ENCODE measurements around the gene PDSS2.
"Not testable (repeated sequence)": the region's sequence is repeated elsewhere in the genome, so short reads cannot be mapped to it uniquely, and the experiment has no call there.

The PDSS2 gene

DNA sequence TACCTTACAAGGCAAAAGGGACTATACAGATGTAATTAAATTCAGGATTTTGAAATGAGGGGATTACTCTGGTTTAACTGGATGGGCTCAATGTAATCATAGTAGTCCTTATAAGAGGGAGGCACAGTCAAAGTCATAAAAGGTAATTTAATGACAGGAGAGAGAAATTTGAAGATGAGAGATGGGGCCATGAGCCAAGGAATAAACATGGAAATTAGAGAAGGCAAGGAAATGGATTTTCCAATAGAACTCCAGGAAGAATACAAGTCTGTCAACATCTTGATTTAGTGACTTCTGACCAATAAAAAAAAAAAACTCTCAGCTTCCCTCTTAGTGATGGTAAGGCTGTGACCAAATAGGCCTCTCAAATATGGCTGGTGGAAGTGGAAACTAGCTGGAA, 242.1 kb downstream of the PDSS2 start:
- DNase-seq (ENCODE audit: low read depth in 2 of 2), result no peak

DNA sequence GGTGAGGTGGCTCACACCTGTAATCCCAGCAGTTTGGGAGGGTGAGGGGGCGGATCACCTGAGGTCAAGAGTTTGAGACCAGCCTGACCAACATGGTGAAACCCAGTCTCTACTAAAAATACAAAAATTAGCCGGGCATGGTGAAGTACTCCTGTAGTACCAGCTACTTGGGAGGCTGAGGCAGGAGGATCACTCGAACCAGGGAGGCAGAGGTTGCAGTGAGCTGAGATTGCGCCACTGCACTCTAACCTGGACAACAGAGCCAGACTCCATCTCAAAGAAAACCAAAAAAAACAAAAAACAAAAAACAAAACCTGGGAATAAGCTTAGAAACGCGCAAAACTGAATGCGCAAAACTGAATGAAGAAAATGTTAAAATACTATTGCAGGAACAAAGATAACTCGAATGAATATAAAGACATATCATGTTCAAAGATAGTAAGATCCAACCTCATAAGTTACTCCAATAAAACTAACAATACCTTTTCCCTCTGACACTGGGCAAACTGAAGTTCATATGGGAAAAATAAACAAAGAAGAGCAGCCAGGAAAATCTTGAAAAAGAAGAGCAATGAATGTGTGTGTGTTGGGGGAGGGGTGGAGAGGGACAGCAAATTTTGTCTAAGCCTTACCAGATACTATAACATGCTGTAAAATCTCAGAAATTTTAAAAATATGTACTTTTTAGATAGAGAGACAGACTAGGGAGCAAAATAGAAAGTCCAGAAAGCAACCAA, 243.0 kb downstream of the PDSS2 start:
- no peak for DNase-seq (ENCODE audit: low read depth in 2 of 2)

DNA sequence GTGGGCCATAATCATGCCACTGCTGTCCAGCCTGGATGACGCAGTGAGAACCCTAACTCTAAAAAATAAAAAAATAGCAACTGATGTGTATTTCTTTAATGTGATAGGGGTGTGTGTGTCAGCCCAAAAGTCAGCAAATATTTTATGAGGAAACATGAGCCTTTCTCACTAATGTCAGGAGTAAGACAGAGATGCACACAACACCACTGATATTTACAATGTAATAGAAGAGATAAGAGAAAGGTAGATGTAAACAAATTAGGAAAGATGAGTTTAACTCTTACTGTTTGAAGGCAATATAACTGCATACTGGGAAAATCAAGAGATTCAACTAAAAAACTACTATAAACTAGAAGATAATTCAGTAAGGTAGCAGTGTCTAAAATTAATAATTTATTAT, 244.0 kb downstream of the PDSS2 start:
- no peak for DNase-seq (ENCODE audit: low read depth in 2 of 2)

DNA sequence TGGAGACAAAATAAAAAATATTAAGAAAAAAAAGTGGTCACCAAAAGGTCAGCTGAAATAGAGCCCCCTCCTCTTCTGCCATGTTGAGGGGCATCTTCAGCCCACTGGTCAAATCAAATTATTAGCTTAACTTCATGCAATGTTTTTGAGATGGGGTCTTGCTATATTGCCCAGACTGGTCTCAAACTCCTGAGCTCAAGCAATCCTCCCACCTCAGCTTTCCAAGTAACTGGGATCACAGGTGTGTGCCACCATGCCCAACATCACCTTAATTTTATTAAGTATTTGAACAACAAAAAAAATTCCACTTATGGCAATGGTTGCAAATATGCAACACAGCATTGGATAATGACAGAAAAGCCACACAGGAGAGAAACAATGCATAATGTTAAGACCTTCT, 244.7 kb downstream of the PDSS2 start:
- DNase-seq (ENCODE audit: low read depth in 2 of 2), result no peak

DNA sequence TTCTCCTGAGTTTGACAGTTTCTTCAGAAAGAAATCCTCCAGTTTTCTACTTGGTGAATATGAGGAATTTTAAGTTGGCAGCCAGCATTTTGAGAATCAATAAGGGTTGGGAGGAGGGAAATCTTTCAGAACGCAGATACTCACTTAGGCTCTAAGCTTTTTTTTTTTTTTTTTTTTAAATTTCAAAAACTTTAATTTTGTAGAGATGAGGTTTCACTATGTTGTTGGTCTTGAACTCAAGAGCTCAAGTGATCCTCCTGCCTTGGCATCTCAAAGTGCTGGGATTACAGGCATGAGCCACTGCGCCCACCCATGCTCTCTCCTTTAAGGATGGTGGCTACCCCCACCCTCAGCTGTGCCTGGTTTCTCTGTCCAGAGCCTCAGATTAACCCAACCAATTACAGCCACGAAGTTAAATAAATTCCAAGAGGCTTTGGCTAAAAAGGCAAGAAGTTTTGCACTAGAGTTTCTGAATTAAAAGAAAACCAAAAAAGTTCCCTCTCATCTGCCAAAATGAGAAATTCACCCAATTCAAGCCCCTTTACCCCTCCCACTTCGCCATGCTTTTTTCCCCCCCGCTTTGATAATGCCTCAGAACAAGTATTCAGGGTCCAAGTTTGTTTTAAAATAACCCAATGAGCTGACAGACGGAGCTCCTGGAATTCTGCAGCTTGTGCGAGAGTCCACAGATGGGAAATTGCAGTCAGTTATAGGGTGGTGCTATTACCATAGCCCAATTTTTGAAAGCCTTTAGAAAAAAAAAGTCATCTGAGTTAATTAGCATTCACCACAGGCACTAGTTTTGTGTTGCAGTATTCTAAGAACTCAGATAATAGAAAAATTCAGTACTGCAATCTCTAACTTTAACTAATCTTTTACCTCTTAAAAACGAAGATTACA, 249.7 kb downstream of the PDSS2 start:
- no peak for DNase-seq (ENCODE audit: low read depth in 2 of 2)

DNA sequence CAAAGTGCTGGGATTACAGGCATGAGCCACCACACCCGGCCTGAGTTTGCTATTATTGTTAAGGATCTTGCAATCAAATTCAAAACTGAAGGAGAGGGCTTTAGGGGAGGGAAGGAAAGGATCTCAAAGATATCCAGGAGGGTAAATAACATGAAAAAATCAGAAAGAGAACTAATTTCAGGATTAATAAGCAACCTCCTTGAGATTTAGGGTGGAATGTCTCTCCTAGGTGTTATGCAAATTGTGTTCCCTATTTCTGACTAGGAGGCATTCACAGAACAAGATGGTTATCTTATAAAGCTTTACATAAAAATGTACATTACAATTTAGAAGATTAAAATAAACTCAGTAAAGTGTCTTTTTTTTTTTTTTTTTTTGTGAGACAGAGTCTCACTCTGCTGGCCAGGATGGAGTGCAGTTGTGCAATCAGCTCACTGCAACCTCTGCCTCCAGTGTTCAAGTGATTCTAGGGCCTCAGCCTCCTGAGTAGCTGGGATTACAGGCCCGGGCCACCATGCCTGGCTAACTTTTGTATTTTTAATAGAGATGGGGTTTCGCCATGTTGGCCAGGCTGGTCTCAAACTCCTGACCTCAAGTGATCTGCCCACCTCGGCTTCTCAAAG, 252.0 kb downstream of the PDSS2 start:
- DNase-seq (ENCODE audit: low read depth in 2 of 2), result no peak

DNA sequence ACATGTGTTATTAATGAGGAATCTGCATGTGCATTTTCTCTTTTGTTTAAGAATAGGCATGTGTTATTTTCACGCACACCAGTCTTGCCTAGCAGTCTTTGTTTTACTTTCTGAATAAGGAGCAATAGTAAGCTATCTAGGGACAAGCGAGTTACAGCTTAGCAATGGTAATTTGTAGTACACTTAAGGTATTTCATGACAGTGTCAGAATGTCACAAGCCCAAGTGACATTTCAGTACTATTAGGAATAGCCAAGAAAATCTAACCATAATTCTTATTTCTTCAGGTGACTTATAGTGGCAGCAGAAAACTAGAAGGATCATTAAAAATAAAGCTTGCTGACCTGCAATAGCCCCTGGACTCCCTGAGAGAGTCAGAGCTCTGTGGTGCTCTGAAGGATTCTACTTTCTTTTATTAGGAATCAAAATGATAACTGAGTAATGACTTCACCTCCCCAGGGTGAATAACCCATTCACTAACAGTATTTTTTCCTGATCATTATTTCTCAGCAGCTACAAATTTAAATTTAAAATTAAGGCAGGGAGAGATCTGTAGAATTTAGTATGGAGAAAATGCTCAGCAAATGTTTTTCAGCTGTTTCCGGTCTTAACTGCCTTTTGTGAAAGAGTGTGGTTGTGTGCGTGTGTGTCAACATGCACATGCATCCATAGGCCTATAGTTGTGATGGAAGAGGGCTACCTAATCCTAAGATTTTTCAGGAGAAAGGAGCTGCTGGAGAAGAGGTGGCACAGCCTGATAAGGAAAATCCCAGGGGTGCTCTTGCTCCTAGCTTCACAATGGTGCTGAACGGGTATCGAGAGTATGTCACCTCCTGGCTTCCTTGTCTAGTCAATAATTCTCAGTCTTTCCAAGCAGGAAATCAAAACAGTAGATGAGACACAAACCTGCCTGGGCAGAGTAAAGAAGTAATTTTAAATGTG, 254.0 kb downstream of the PDSS2 start:
- DNase-seq (ENCODE audit: low read depth in 2 of 2), result no peak

DNA sequence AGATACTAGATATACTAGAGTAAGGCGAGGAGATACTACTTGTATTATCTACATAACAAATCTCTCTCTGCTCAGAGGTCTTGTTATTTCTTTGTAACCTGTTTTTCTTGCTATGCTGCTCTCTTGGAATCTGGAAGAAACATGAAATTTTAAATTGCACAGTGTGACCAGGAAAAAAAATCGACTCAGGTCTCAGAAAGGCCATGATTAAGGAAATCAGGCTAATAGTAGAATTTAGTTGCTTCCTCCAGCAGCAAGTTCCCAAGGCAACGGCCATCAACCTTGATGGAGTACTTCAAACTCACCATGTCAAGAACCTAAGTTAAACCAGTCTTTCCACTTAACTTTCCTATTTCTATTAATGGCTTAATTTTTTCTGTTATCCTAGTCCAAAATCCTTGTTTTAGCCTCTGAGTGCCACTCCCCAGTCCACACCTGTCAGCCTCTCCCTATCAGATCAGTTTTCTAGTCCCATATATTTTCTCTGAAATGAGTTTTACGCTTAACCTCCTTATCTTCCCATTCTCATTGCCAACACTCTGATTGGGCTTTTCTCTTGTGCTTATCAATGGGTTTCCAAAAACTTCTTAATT, 256.4 kb downstream of the PDSS2 start:
- DNase-seq (ENCODE audit: low read depth in 2 of 2), result no peak

DNA sequence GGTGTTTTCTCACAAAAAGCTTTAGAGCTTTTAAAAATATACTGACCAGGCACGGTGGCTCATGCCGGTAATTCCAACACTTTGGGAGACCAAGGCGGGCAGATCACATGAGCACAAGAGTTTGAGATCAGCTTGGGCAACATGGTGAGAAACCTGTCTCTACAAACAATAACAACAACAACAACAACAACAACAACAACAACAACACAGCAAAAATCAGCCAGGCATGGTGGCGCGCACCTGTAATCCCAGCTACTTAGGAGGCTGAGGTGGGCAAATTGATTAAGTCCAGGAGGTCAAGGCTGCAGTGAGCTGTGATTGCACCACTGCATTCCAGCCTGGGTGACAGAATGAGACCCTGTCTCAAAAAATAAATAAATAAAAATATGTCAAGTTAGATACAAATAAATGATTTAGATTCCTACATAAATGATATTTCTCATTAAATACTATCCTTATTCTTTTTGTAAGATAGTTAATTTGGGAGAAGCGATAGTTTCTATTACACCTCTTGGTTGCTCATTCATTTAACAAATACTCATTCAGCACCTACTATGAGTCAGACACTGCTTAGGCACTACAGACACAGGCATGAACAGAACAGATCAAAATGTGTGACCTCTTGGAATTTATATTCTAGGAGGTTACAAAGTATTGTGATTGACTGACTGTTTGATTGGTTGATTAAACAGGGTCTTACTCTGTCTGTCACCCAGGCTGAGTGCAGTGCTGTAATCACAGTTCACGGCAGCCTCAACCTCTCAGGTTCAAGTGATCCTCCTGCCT, 260.5 kb downstream of the PDSS2 start:
- no peak for DNase-seq (ENCODE audit: low read depth in 2 of 2)

DNA sequence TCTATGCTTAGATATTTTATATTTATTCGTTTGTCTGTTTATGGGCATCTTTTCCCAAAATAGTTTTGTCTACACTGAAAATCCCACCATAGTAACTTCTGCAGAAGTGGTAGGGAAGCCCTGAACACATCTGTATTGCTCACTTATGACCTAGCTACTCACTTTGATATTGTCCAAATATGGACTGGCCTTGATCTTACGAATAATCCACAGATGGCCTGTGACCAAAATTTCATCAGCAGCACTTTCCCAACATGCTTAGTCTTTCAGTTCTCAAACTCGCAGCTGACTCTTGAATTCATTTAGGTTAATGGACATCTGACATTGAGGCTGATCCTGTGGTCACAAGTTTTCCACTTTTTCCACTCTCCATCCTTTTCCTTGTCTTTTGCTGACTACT, 263.2 kb downstream of the PDSS2 start:
- DNase-seq (ENCODE audit: low read depth in 2 of 2), result no peak

DNA sequence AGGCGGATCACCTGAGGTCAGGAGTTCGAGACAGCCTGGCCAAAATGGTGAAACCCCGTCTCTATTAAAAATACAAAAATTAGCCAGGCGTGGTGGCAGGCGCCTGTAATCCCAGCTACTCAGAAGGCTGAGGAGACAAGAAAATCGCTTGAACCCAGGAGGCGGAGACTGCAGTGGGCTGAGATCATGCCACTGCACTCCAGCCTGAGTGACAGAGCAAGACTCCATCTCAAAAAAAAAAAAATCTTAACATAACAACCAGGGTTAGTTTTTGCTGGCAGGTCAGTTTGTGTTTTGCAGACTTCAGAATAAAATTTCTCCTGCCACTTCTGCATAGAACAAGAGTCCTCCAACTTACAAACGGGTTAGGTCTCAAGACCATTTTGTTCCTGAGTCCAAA, 264.6 kb downstream of the PDSS2 start:
- DNase-seq (ENCODE audit: low read depth in 2 of 2), result not testable (repeated sequence)

DNA sequence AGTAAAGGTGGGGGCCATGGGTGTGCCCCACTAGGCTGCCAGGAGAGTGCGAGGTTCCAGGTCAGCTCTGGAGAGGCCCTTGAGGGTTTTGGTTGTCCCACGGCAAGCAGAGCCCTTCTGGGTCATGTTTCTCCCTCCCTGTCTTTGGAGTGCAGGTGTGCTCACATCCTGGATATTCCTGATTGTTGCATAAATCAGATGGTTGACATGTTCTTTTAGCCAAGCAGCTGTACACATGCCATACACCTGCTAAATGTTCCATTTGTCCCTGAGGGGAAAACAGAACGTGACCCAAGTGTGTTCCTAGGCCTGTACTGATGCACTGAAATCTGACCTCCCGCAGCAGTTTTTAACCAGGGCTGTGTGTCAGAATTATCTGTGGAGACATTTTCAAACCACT, 266.5 kb downstream of the PDSS2 start:
- DNase-seq (ENCODE audit: low read depth in 2 of 2), result no peak

DNA sequence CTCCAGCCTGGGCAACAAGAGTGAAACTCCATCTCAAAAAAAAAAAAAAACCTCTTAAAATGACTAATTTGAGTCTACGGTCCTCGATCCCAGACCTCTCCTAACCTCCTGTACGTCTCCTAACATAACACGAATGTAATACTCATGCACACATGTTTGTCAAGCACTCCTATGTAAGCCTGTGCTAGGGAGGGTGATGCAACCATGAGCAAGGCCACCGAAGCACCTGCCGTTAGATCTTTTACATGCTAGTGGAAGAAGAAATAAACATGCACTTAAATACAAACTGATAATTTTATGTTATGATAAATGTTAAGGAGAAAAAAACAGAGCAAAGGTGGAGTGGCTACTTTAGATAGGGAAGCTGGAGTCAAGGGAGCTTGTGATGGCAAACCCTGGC, 271.7 kb downstream of the PDSS2 start:
- no peak for DNase-seq (ENCODE audit: low read depth in 2 of 2)

DNA sequence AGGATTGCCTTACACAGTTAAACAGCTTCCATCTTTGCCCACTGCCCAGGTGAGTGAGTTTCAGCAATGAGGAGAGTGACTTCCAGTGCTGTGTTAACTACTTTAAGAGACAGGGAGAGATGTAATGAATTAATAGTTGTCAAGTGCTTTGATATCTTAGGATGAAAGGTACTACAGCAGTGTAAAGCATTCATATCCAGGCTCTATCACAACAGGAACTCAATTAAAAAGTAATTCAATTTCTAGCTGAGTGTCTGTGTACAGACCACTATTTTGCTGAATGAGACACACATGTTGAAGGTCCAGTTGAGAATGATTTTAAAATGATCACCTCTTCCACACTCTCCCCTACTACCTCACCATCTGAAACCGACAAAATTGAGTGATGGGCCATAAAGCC, 273.3 kb downstream of the PDSS2 start:
- no peak for DNase-seq (ENCODE audit: low read depth in 2 of 2)

DNA sequence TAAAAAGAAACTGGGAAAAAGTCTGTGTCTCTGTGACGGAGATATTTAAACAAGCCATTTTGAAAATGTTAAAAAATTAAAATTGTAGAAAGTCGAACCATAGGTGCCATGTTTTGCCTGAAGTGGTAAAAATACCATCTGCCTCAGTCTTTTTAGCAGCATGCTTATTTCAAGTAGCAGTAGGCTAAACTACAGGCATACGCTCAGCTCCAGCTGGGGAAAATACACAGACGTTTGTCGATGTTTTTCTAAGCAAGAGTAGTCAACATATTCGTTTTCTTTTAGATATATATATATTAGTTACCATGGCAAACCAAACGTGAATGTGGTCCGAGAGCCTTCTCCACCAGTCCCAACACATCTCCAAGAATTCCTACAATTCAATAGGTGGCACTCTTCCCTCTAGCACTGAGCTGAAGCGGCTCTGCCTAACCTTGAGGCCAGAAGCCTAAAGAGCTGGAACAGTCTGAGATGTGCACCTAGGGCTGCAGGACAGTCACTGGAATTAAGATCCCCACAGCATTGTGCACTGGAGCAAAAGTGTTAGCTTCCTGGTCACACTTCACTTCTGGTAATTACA, 273.9 kb downstream of the PDSS2 start:
- DNase-seq (ENCODE audit: low read depth in 2 of 2), result no peak

DNA sequence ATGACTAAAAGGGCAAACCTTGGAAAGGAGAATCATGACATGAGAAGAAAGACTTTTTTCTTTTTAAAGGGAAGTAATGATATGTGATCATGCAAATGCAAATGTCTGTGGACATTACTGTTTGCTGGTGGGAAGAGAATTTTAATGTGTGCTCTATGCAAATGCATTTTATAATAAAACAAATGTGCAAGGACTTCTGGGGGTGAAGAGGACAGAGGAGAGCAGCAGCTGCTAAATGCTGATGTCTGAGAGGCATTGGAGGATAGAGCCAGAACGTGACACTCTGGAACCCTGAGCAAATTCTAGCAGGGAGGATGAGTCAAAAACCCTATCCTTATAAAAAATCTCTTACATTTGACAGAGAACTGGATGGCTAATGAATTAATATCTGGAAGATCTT, 274.9 kb downstream of the PDSS2 start:
- no peak for DNase-seq (ENCODE audit: low read depth in 2 of 2)

DNA sequence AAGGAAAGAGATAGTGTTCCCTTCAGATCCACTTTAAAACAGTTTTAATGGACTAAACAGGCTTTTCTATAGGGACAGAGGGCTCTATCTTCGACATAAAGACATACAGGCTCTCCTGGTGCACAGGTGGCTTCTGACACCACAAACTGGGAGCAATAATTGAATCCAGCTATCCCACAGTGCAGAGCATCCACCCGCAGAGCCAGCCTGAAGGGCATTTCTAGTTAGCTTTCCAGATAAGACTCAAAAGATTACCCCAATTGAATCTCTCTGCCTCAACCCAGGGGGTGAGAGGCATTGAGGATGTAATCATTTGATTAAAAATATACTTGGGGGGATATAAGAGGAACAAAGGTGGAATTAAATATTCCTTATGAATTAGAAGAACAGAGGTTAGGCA, 279.3 kb downstream of the PDSS2 start:
- DNase-seq (ENCODE audit: low read depth in 2 of 2), result no peak

DNA sequence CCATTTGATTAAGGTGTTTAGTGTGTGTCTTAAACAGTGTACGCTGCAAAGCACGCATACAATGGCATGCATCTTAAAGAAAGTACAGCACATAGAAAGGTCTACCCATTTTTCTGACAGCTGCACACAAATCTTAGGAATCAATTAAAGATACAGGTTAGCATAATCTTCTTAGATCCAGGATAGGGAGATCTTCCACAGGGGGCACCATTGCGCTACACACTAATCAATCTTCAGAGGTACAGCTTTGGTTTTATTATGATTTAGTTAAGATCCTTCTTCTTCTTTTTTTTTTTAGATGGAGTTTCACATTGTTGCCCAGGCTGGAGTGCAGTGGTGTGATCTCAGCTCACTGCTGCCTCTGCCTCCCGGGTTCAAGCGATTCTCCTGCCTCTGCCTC, 280.4 kb downstream of the PDSS2 start:
- no peak for DNase-seq (ENCODE audit: low read depth in 2 of 2)

DNA sequence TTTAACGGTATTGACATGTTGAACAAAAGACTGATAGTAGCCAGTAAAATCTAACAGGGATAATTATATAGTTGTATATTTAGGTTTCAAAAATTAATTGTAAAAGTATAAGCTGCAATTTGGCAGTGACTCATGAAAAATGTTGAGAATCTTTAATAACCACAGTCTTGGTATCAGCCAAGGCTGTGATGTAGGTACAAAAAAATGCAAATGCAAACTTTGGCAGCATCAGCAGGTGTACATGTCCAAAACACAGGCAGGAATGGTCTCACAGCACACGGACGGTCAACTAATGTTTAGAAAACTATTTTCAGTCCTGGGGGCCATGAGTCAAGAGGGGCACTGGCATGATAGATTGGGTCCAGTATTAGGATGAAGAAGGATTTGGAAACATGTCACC, 285.6 kb downstream of the PDSS2 start:
- DNase-seq (ENCODE audit: low read depth in 2 of 2), result no peak

DNA sequence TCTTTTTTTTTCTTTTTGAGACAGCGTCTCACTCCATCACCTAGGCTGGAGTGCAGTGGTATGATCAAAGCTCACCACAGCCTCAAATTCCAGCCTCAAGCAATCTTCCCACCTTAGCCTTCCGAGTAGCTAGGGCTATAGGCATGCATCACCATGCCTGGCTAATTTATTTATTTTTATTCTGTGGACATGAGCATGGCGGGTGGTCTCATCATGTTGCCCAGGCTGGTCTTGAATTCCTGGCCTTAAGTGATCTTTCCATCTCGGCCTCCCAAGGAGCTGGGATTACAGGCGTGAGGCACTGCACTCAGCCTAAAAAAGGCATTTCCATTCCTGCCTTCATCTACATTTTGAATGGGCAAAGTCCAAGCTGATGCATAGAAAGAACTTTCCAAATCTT, 287.9 kb downstream of the PDSS2 start:
- DNase-seq (ENCODE audit: low read depth in 2 of 2), result no peak

All from stimulated activated CD8-positive, alpha-beta memory T cell treated with anti-CD3 and anti-CD28 coated beads, Interleukin-15, amount 100 ng/mL, for 48 hours (primary cell).